Eye (tissue), 1 donor: ENCODE results near the gene ESR1.

Experiments
- DNase-seq: peaks from one replicate; pipeline ENCODE4 v3.0.0-alpha.2; 2015

Gene ESR1

GRCh38 chr6:151807513-151808370, at the start of gene ESR1:
ESR1 (plus strand) TSS chr6:151807682; CDS start chr6:151807913, 231 bp downstream.
- peak; percentile 51 for DNase-seq

GRCh38 chr6:151760486-151760885, 47.0 kb upstream of the ESR1 start:
- no peak for DNase-seq

GRCh38 chr6:151761851-151762250, 45.6 kb upstream of the ESR1 start:
- DNase-seq: no peak

GRCh38 chr6:151762817-151763216, 44.7 kb upstream of the ESR1 start:
- DNase-seq: no peak

GRCh38 chr6:151763303-151763702, 44.2 kb upstream of the ESR1 start:
- peak; percentile 38 for DNase-seq

- peak; percentile 78 for DNase-seq
Observed at GRCh38 chr6:151763938-151764680, 43.4 kb upstream of the ESR1 start.

- peak; percentile 88 for DNase-seq
Observed at GRCh38 chr6:151765444-151765886, 42.0 kb upstream of the ESR1 start.

- no peak for DNase-seq
Observed at GRCh38 chr6:151772446-151772845, 35.0 kb upstream of the ESR1 start.

GRCh38 chr6:151773382-151773781, 34.1 kb upstream of the ESR1 start:
- DNase-seq: peak; percentile 11

GRCh38 chr6:151782560-151782959, 24.9 kb upstream of the ESR1 start:
- DNase-seq: no peak

- DNase-seq: no peak
Observed at GRCh38 chr6:151783692-151784091, 23.8 kb upstream of the ESR1 start.

GRCh38 chr6:151784441-151785214, 22.9 kb upstream of the ESR1 start:
- DNase-seq: no peak

- DNase-seq: no peak
Observed at GRCh38 chr6:151796842-151797530, 10.5 kb upstream of the ESR1 start.

- no peak for DNase-seq
Observed at GRCh38 chr6:151803743-151804142, 3.7 kb upstream of the ESR1 start.

GRCh38 chr6:151804585-151805285, 2.7 kb upstream of the ESR1 start:
- no peak for DNase-seq

- DNase-seq: no peak
Observed at GRCh38 chr6:151805286-151805840, 2.1 kb upstream of the ESR1 start.

- DNase-seq: peak; percentile 44
Observed at GRCh38 chr6:151806757-151807512, 547 bp upstream of the ESR1 start.

- DNase-seq: peak; percentile 44
Observed at GRCh38 chr6:151808371-151809241, 1.1 kb downstream of the ESR1 start.

GRCh38 chr6:151811081-151811480, 3.6 kb downstream of the ESR1 start:
- DNase-seq: no peak

- DNase-seq: no peak
Observed at GRCh38 chr6:151813858-151814257, 6.4 kb downstream of the ESR1 start.
